ENCODE measurements around the gene CD63. TPM values are rescaled to one million over a fixed set of nuclear protein-coding genes. Genes with fewer than 3 reads are reported as not detected.

CD63 gene
- total and polyA plus RNA-seq, 2 of the 13 experiments (the other 11 are each of a cell fraction or from before 2014, with no cell fraction given), result 234 to 277 TPM

GRCh38 chr12:55686366-55687010 lies 42.3 kb downstream of the CD63 start:
- TF ChIP-seq MLLT10 (CRISPR knock-in tag; IDR thresholded peaks at IDR 0.05), result no peak
- TF ChIP-seq NONO (IDR thresholded peaks at IDR 0.05), result no peak
- no peak for TF ChIP-seq NONO (CRISPR knock-in tag; conservative IDR thresholded peaks at IDR 0.05)
- TF ChIP-seq ZNF761 (CRISPR knock-in tag; conservative IDR thresholded peaks at IDR 0.05), result no peak
- no peak for TF ChIP-seq KLF9 (CRISPR knock-in tag; IDR thresholded peaks at IDR 0.05; ENCODE audit: low read depth)
- TF ChIP-seq REL (CRISPR knock-in tag; conservative IDR thresholded peaks at IDR 0.05), result no peak
- TF ChIP-seq ZNF510 (CRISPR knock-in tag; IDR thresholded peaks at IDR 0.05; ENCODE audit: low read depth), result no peak
- TF ChIP-seq U2AF1 (optimal IDR thresholded peaks at IDR 0.05; ENCODE audit: low read depth, low read length), result no peak
- no peak for TF ChIP-seq ZSCAN25 (CRISPR knock-in tag; IDR thresholded peaks at IDR 0.05)
- TF ChIP-seq MBD4 (IDR thresholded peaks at IDR 0.05; ENCODE audit: borderline replicate concordance, low read length), result no peak
- no peak for ATAC-seq
- Histone ChIP-seq H3K4me2 (ENCODE audit: low read depth, low read length) (no peak overlapping the region), H2AFZ (ENCODE audit: low read length) (no peak overlapping the region), H3K4me1 (ENCODE audit: insufficient read depth, low read length) (peaks cover 14% of the 10 kb centered on the region), H3K27me3 (ENCODE audit: control insufficient read depth in 1 of 2, insufficient read depth in 2 of 2, low read length in 2 of 2) (no peaks in the 10 kb centered on the region; a peak in 1 of 5 replicates), H3K27ac (ENCODE audit: extremely low read length, insufficient read depth, low read length) (no peak overlapping the region), H3K9ac (ENCODE audit: insufficient read depth, low read depth, low read length) (no peak overlapping the region), H4K20me1 (ENCODE audit: insufficient read depth, low read length) (no peaks in the 10 kb centered on the region), H3K36me3 (replicated peaks in 1 of 2; ENCODE audit: control insufficient read depth in 1 of 2, insufficient read depth in 2 of 2, low read length in 2 of 2) (peaks cover 0 to 3% of the 10 kb centered on the region in 2 experiments; a peak in 1 of 5 replicates), H3K9me3 (ENCODE audit: low read length) (no peaks in the 10 kb centered on the region), H3K79me2 (ENCODE audit: insufficient read depth, low read length) (peaks cover 7% of the 10 kb centered on the region), H3K4me3 (replicated peaks in 1 of 3; ENCODE audit: insufficient read depth in 1 of 3, low read depth in 2 of 3, low read length in 3 of 3) (no peak overlapping the region)
- no peak for DNase-seq (ENCODE audit: low spot score)
- 87% methylated on average over 5 of the region's 9 CpGs for WGBS (ENCODE audit: low lambda C conversion rate)
- CTCF ChIA-PET (ENCODE audit: low intra/inter-chr PET ratio, low total read pairs), result no interaction called here
- intact Hi-C loops (cut with micrococcal nuclease; ENCODE audit: unreplicated experiment) (no loop called here), in situ Hi-C loops (cut with HindIII; ENCODE audit: extremely low pct_ligation_motif_present, low pct_unique_long_range_greater_than_20kb) (no loop called here)
- BruUV-seq (replicated peaks), result no TSS peak
- POLR2A ChIA-PET, result no interaction called here
- FAIRE-seq, result no peak

DNA sequence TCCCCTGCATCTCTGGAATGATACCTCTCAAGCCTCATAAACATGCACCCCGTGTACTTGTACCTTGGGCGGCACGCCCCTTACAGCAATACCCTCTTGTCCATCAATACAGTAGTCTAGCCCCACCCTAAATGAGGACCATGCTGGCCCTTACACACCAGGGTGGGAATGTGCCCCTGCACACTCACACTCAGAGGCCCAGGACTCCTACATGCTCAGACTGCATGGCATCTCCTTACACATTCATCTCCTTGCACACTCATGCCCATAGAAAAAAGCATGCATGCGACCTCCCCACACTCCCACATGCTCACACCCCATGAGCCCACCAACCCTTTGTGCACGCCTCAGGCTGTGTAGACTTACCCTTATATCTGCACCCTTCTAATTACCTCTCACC lies 43.1 kb downstream of the CD63 start:
- H2AFZ ChIP-seq (ENCODE audit: low read length), result no peak overlapping the region
- H3K9ac ChIP-seq (ENCODE audit: insufficient read depth, low read depth, low read length), result no peak overlapping the region
- H3K27me3 ChIP-seq (ENCODE audit: control insufficient read depth in 1 of 2, insufficient read depth in 2 of 2, low read length in 2 of 2), result no peaks in the 10 kb centered on the region; a peak in 1 of 5 replicates
- H3K36me3 ChIP-seq (replicated peaks in 1 of 2; ENCODE audit: control insufficient read depth in 1 of 2, insufficient read depth in 2 of 2, low read length in 2 of 2), result peaks cover 0 to 3% of the 10 kb centered on the region in 2 experiments; a peak in 1 of 5 replicates
- no peak for ATAC-seq
- 89% methylated on average over 5 of the region's 5 CpGs for WGBS (ENCODE audit: low lambda C conversion rate)
- in situ Hi-C loops (cut with HindIII; ENCODE audit: extremely low pct_ligation_motif_present, low pct_unique_long_range_greater_than_20kb) (no loop called here), intact Hi-C loops (cut with micrococcal nuclease; ENCODE audit: unreplicated experiment) (no loop called here)
- H3K9me3 ChIP-seq (ENCODE audit: low read length), result no peaks in the 10 kb centered on the region
- peaks cover 7% of the 10 kb centered on the region for H3K79me2 ChIP-seq (ENCODE audit: insufficient read depth, low read length)
- H3K4me3 ChIP-seq (replicated peaks in 1 of 3; ENCODE audit: insufficient read depth in 1 of 3, low read depth in 2 of 3, low read length in 3 of 3), result no peak overlapping the region
- BruUV-seq (replicated peaks), result no TSS peak
- H4K20me1 ChIP-seq (ENCODE audit: insufficient read depth, low read length), result no peaks in the 10 kb centered on the region
- POLR2A ChIA-PET, result no interaction called here
- no peak for DNase-seq (ENCODE audit: low spot score)
- H3K4me2 ChIP-seq (ENCODE audit: low read depth, low read length), result no peak overlapping the region
- no peak overlapping the region for H3K27ac ChIP-seq (ENCODE audit: extremely low read length, insufficient read depth, low read length)
- CTCF ChIA-PET (ENCODE audit: low intra/inter-chr PET ratio, low total read pairs), result no interaction called here
- peaks cover 20% of the 10 kb centered on the region for H3K4me1 ChIP-seq (ENCODE audit: insufficient read depth, low read length)
- no peak for FAIRE-seq
- TF ChIP-seq RELA (CRISPR knock-in tag; IDR thresholded peaks at IDR 0.05) (no peak), ZNF776 (CRISPR knock-in tag; IDR thresholded peaks at IDR 0.05) (no peak), ZNF264 (CRISPR knock-in tag; IDR thresholded peaks at IDR 0.05) (no peak), ZBTB1 (CRISPR knock-in tag; IDR thresholded peaks at IDR 0.05; ENCODE audit: borderline replicate concordance) (no peak), WIZ (CRISPR knock-in tag; IDR thresholded peaks at IDR 0.05) (no peak), CBX5 (CRISPR knock-in tag; IDR thresholded peaks at IDR 0.05; ENCODE audit: borderline replicate concordance) (no peak), ZNF629 (CRISPR knock-in tag; conservative IDR thresholded peaks at IDR 0.05) (no peak)

All from HepG2 (cell line).